ENCODE results near the gene MRPS24.

Gene MRPS24

DNA sequence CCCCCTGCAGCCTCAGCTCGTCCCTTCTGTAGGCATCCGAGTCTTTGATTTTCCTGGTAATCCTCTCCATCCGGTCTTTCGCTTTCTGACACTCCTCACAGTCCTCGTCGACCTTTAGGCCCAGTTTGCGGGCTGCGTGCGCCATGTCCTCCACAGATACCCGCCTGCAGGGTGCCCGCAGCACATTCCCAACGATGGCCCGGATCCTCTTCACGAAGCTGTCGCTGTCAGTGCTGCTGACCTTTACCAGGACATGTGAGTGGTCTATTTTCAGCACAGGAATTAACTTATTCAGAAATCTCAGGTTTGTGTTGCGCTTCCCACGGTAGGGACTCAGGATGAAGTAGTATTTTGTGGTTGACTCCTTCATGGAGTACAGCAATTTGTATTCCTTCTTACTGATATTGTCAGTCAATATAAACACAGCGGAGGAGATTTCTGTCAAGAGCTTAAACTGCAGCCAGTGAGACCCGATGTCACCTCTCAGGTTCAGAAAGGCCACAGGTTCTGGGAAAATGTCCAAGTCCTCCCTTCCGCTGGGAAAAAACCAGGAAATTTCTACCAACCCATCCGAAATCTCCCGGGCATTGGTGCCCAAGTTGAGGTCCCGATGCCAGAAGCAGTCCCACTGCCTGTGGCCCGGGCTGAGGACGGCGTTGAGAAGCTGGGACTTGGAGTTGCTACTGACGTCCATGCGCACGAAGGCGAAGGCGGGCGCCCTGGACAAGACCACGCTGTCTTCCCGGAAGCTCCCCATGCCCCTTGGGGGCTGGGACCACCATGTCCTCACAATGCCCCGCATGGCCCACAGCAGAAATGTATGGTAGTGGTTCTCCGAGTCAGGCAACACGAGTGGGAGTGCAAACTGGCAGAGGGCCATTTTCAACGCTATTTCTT, 8.9 kb upstream of the MRPS24 start:
- no peak overlapping the region for H3K4me3 ChIP-seq (ENCODE audit: low read depth, low read length)

DNA sequence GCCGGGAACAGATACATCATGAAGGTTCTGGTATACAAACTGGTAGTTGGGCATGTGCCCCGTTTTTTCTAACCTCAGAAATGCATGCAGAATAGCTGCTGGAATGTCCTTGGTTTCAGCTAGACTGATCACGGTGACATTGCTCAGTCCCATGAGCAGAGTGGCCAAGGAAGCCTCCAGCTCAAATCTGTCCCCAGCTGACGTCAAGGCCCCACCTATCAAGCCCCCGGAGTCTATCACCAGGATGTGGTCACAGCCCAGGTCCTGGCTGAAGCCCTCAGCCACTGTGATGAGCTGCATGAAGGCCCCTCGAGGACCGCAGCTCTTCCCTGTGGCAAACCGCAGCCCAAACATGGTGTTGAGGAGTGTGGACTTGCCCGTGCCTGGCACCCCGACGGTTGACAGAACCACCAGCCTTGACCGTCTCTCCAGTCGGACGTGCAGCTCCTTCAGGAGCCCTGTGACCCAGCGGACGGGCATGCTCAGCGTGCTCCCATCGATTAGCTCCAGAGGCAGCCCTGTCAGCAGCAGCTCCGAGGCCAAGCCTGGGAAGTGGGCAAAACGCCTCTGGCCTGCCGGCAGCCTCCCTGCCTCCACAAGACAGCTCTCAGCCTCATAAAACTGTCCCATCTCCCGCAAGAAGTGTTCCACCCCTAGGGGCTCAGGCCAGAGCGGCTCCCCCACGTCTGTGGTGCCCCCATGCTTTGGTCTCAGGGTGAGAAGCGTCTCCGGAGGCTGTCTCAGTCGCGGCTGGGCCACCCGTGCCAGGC, 7.8 kb upstream of the MRPS24 start:
- no peak overlapping the region for H3K4me3 ChIP-seq (ENCODE audit: low read depth, low read length)

DNA sequence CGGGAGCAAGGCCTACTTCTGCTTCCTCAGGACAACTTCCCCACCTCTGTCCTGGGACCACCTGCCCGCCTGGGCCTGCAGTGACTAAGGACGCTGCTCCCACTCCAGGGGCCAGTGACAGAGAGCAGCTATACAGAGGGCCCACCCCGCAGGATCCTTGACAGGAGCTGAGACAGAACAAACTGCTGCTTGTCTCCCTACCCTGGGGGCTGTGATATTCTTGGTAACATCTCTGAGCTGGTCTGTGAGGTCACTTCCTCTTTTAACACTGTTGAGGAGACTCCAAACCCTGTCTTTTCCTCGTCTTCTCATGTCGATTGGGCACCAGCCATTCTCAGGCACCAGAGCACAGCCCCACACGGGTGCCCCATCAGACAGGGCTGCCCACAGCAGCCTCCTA, 6.9 kb upstream of the MRPS24 start:
- H3K4me3 ChIP-seq (ENCODE audit: low read depth, low read length), result no peak overlapping the region

DNA sequence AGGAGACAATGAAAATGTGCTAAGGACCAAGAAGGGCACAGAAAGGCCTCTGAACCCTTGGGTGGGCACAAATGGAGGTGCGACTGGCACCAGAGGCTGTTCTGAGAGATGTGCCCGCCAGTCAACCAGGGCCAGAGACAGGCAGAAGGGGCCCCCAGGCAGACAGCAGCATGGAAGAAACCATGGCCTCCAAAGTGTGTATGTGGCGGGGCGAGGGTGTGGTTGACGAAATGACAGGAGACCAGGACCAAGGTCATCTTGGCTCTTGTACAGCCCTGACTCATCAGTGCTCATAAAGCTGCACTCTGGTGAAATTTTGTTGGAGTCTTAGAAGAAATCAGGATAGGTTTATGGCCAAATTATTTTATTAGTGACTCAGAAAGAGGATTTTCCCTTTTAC, 4.0 kb upstream of the MRPS24 start:
- H3K4me3 ChIP-seq (ENCODE audit: low read depth, low read length), result no peak overlapping the region

DNA sequence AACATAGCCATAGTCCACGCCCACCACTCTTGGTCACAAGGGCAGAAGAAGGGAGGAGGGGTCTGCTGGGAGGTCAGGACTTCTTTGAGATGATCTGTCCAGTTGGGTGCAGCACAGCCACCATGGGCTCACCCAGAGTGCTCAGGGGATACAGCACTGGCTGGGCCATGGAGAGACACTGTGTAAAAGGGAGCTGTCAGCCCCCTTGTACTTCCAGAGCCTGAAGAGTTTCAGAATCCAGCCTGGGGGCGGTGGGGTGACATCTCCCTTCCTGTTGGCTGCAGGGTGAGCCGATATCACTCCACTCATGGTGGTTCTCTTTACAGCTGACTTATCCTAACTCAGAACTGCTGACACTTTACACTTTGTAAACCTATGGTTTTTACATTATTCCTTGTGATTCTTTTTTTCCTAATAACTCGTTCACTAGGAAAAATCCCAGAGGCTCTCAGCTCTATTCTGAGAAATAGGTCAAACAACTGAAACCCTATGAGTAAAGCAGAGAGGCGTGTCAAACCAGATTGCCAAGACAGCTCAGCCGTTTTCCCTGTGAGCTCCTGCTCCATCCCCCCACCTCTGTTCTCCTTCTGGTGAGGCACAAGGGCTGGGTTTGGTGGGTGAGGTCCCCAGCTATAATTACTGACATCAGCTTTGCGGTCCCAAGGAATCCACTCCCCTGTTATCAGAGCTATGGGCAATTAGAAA, 3.2 kb upstream of the MRPS24 start:
- H3K4me3 ChIP-seq (ENCODE audit: low read depth, low read length), result no peak overlapping the region

DNA sequence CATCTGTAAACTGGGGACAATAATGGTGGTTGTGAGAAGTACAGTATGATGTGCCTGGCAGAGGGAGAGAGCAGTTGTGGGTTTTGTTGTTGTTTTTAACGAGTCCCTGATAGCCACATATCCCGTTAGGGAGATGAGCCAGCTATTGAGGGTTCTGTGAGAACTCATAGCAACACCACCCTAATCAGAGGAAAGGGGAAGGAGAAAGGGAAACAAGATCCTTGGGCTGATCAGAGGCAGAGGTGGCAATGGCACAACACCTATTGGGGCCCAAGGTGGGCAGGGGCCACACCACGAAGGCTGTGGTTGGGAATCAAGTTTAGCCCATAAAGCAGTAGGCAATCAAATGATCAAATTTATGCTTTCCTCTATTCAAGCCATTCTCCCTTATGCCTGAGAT, 1.7 kb upstream of the MRPS24 start:
- no peak overlapping the region for H3K4me3 ChIP-seq (ENCODE audit: low read depth, low read length)

DNA sequence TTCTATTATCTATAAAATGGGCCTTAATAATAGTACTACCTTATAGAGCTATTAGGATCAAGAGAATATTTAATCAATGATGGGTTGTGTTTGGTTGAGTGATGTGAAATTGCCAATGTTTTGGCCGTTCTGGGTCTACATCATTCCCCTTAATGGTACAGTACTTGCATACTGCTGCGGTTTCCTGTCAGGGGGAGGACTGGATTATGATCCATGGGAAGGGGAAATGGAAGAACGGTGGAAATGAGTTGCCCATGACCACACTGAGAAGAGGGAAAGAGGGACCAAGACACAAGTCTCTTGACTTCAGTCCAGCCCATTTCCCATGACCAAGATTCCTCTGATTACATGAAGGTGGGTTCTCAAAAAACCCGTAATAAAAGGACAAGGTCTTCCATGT, 999 bp upstream of the MRPS24 start:
- no peak overlapping the region for H3K4me3 ChIP-seq (ENCODE audit: low read depth, low read length)

DNA sequence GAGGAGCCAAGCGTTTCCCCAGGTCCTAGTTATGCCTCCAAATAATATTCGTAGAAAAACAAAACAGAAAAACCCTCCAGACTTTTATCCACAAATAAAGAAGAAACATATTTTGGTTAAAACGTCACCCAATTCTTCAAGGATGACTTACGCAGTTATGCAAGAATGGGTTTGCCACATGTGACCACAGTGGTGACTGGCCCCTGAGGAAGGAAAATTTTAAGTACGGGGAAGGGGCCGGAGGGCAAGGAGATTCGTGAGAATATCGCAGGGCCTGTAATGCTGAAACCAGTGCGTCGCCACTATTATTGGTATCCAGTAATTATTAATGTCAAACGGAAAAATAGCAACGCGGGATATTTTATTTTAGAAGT, 537 bp upstream of the MRPS24 start:
- peak overlapping the region; percentile 81 for H3K4me3 ChIP-seq (ENCODE audit: low read depth, low read length)

DNA sequence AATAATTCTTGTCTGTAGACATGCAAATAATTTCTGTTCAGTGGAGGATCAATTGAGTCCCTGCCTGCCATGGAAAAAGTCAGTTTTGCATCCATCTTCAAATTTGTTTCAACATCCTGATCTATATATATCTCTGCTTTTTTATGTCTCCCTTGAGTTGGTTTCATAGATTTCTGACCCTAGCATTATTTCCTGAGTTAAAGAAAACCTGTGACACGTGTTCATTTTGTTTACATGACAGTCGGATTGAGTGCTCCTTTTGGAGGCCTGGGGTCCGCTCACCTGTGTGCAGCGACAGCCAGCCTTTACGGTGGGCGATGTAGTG, 674 bp downstream of the MRPS24 start:
- H3K4me3 ChIP-seq (ENCODE audit: low read depth, low read length), result peak overlapping the region; percentile 82

DNA sequence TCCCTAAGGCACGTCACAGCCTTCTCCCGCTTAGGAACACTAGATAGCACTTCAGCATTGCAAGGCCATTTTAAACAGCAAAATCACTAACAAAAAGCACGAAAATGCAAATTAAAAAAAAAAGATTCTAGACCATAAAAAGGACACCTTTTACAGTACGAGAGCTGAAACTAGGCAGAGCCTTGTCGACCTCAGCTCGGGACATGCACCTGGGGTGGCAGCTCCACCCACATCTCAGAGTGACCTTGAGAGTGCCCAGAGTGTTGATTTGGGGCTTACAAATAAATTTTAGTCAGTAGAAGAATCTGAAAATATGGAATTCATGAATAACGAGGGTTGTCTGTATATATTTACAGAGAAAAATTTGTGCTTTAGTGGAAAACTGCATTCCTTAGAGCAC, 1.1 kb downstream of the MRPS24 start:
- H3K4me3 ChIP-seq (ENCODE audit: low read depth, low read length), result no peak overlapping the region

DNA sequence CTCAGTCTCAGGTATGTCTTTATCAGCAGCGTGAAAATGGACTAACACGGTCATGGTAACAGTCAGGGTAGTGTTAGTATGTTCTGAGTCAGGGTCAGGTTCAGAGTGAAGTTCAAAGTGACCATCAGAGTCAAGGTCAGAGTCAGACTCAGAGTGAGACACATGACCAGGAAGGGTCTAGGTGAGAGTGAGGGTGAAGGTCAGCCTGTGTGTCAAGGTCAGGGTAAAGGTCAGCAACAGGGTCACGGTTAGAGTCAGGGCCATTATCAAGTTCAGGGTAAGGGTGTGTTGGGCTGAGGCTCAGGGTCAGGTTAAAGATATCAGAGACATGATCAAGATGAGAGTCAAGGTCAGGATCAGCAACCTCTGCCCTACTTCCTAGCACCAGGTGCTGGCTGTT, 4.0 kb downstream of the MRPS24 start:
- H3K4me3 ChIP-seq (ENCODE audit: low read depth, low read length), result no peak overlapping the region

DNA sequence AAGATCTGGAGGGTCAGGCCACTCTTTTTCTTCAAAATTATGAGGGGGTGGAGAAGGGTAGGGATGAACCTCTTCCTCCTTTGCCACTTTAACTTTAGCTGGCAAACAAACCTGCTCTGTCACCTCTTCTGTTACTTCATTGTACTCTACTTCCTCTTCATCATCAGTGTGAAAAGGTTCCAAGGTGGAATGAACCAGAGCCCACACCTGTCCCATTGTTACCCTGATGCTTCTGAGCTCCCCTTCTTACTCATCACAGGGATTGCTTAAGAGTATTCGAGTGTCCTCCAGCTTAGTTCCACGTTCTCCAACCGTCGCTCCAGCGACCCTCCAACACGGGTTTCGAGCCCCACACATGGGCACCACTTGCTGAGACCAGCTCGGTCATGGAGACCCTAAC, 5.2 kb downstream of the MRPS24 start:
- no peak overlapping the region for H3K4me3 ChIP-seq (ENCODE audit: low read depth, low read length)

DNA sequence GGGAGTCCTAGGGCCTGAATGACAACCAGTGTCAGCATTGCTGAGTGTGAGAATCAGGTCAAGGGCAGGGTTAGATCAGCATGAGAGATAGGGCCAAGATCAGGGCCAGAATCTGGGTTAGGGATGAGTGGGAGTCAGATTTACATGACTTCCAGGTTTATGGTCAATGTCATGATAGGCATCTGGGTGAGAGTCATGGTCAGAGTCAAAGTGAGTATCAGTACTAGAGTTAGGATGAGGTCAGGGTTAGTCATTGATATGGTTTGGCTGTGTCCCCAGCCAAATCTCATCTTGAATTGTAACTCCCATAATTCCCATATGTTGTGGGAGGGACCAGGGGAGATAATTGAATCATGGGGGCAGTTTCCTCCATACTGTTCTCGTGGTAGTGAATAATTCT, 12.3 kb downstream of the MRPS24 start:
- no peak overlapping the region for H3K4me3 ChIP-seq (ENCODE audit: low read depth, low read length)

DNA sequence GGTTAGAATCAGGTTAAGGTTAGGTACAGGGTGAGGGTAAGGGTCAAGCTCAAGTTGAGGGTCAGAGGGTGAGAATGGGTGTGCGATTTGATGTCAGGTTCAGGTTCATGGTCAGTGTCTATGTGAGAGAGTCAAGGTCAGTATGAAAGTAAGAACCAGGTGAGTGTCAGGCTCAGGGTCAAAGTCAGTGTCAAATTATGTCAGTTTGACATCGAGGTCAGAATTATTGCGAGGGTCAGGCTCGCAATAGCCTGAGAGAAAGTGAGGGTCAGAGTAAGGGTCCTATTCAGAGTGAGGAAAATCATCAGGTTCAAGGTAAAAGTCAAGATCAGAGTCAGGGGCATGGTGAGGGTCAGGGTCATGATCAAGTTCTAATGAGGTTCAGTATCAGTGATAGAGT, 13.0 kb downstream of the MRPS24 start:
- H3K4me3 ChIP-seq (ENCODE audit: low read depth, low read length), result no peak overlapping the region

DNA sequence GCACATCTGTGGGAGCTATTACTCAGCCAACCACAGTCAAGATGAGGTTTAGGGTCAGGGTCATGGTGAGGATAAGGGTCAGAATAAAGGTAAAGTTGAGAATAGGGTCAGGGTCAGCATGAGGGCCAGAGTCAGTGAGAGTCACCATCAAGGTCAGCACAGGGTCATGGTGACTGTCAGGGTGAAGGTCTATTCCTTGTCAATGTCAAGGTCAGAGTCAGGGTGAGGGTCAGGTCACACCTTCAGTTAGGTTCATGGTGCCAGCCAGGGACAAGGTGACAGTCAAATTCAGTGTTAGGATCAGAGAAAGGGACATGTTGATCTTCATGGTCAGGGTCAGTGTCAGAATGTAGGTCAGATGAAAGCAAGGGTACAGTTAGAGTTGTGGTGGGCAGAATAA, 14.1 kb downstream of the MRPS24 start:
- no peak overlapping the region for H3K4me3 ChIP-seq (ENCODE audit: low read depth, low read length)

DNA sequence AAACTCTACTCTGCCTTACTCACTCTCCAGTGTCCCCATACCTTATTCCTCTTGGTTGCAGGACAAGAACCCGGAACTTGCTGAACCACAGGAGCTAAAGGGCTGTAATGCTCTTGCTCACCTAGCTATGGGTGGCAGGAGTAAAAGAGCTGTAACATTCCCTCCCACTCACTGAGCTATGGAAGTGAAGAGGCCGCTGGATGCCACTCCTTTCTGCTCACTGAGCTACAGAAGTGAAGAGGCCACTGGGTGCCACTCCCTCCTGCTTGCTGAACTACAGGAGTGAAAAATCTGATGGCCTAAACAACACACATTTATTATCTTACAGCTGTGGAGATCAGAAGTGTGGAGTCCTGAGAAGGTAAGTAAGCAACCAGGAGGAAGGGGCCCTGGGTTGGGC, 17.5 kb downstream of the MRPS24 start:
- no peak overlapping the region for H3K4me3 ChIP-seq (ENCODE audit: low read depth, low read length)

DNA sequence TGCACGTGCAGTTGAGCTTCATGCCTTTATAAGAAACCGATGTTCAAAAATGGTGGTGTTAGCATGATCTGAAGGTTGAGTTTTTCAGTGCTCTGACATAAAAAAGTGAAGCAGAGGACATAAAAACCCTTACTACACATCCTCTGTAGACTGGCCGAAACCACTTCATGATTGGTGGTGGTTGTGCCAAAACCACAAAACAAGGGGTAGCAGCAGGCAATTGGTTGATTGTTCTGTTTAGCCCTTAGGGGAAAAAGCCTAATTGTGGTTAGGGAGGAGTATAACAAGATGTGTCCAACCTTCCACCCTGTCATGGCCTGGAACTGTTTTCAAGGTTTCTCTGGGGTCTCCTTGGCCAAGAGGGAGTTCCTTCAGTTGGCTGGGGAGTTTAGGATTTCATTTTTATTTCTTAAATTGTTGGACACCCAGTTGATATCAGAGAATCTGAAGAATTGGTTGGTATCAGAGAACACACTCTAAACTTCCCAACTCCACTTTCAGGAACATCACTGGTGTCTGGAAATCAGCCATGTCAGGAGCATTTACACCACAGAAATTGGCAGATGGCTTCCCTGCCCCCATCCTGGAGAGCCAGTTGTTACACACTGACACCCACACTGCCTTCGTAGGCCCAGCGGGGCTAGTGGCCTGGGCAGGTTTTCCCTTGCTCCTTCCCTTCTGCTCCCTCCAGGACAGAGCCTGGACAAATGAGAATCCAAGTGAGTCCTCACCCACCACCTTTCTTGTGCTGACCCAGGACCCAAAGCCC, 18.8 kb downstream of the MRPS24 start:
- H3K4me3 ChIP-seq (ENCODE audit: low read depth, low read length), result no peak overlapping the region

DNA sequence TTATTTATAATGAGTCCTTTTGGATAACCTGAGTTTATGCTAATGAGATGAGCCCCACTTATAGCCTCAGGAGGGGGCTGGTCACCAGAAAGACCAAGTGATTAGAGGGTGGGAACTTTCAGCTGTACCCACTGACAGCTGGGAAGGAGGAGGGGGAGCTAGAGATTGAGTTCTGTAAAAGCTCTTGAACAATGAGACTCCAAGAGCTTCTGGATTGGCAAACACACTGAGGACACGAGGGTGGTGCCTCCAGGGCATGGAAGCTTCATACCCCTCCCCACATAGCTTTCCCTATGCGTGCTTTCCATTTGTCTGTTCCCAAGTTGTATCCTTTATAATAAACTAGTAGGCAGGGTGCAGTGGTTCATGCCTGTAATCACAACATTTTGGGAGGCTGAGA, 20.3 kb downstream of the MRPS24 start:
- H3K4me3 ChIP-seq (ENCODE audit: low read depth, low read length), result no peak overlapping the region

DNA sequence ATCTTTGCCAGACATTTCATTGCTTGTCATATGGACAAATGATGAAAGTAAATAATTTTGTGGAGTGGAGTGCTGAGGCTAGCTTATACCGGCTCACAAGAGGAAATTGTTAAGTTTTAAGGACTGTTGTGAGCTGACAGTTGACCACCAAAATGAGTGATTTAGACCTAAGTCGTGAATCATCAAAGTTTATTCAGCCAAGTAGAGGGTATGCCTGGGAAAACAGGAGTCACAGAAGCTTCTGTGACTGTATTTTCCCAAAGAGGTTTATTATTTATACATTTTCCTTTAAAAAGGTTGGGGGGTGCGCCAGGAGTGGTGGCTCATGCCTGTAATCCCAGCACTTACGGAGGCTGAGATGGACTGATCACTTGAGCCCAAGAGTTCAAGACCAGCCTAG, 21.8 kb downstream of the MRPS24 start:
- no peak overlapping the region for H3K4me3 ChIP-seq (ENCODE audit: low read depth, low read length)

DNA sequence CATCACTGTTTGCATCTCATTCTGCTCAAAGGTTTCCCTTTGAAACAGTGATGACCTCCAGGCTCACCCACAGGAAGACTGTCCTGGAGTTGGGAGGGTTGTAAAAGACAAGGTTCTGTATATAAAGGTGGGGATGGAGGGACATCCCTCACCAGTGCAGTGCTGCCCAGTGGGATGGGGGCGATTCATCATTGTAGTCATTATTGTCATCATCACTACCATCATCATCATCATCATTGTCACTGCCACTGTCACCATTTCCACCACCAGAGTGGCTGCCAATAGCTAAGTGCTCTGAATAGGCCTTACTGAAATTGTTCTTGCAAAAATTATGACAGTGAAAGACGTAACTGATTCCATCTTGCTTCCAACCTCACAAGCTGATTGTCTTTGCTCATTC, 24.7 kb downstream of the MRPS24 start:
- H3K4me3 ChIP-seq (ENCODE audit: low read depth, low read length), result no peak overlapping the region

DNA sequence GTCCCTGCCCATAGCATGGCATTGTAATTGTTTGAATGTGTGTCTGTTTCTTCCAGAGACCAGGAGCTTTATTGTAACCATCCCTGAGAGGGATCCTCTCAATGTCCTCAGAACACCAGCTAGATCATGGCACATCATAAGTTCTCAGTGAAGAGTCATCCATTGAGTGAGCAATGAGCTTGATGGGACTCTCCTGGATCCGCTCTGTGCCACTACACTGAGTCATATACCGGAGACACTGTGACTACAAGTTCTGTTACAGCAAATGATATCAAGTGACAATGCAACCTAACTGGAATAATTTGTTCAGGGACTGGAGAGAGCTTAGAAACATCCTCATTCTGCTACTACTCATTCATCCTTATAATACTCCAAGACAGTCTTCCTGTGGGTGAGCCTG, 25.1 kb downstream of the MRPS24 start:
- H3K4me3 ChIP-seq (ENCODE audit: low read depth, low read length), result no peak overlapping the region

All from iPS-11a (cell line).